Measurements from ENCODE around the gene SIAH2. TPM values are rescaled to one million over a fixed set of nuclear protein-coding genes. Genes with fewer than 3 reads are reported as not detected.

The SIAH2 gene
- total RNA-seq, 4 donors from 2014 or later = 17.8 to 29.0 (median 20.4) TPM

DNA sequence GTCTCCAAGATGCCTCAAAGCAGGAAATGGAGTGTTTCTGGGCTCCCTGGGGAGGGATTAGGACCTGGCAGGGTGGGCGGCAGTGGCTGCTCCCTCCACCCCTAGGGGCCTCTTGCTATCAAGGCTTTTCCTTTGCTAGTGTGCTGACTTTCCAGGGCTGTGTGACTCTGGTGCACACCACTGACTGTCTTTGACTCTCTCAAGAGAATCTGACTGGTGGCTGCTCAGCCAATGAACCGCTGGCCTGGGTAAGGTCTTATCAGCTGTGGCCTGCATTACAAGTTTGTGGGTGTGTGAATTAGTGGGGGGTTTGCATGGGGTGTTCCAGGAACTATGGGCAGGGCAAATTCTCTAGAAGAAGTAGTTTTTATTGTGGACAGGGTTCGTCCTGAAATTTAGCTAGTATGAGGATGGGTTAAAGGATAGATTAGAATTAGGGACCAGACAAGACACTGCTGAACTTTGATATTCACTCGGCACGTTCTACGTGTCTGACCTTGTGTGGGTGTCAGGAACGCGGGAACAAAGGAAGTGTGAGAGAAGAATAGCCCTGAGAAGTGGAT lies 29.5 kb downstream of the SIAH2 start:
- H3K27ac ChIP-seq = no peak overlapping the region
- intact Hi-C loops (cut with DNase I) = no loop called here
- TF ChIP-seq, protein P1, sequence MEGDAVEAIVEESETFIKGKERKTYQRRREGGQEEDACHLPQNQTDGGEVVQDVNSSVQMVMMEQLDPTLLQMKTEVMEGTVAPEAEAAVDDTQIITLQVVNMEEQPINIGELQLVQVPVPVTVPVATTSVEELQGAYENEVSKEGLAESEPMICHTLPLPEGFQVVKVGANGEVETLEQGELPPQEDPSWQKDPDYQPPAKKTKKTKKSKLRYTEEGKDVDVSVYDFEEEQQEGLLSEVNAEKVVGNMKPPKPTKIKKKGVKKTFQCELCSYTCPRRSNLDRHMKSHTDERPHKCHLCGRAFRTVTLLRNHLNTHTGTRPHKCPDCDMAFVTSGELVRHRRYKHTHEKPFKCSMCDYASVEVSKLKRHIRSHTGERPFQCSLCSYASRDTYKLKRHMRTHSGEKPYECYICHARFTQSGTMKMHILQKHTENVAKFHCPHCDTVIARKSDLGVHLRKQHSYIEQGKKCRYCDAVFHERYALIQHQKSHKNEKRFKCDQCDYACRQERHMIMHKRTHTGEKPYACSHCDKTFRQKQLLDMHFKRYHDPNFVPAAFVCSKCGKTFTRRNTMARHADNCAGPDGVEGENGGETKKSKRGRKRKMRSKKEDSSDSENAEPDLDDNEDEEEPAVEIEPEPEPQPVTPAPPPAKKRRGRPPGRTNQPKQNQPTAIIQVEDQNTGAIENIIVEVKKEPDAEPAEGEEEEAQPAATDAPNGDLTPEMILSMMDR (IDR thresholded peaks at IDR 0.05) = no peak
- TF ChIP-seq POLR2A (IDR thresholded peaks at IDR 0.05) = no peak

GRCh38 chr3:150729682-150730360 lies 33.1 kb downstream of the SIAH2 start:
- TF ChIP-seq, protein P1 (IDR thresholded peaks at IDR 0.05) = no peak
- TF ChIP-seq POLR2A (IDR thresholded peaks at IDR 0.05) = no peak
- intact Hi-C loops (cut with DNase I) = loop anchor here (5.0 to 10.0 kb wide), 2 partner anchors 55 to 417 kb away; no protein-coding TSS in a partner anchor
- no peak overlapping the region for H3K4me3 ChIP-seq (replicated peaks in 1 of 3)
- H3K4me1 ChIP-seq = no peaks in the 10 kb centered on the region
- H3K9me3 ChIP-seq = no peaks in the 10 kb centered on the region
- WGBS, 2 donors = 94 to 96% methylated on average over 9 of the region's 9 CpGs
- no peak overlapping the region for H3K27ac ChIP-seq
- H3K36me3 ChIP-seq = no peaks in the 10 kb centered on the region
- H3K27me3 ChIP-seq = no peaks in the 10 kb centered on the region
- no peak for DNase-seq

More for the DNA sequence above, 29.5 kb downstream of the SIAH2 start:
- H3K27me3 ChIP-seq = no peaks in the 10 kb centered on the region
- no peaks in the 10 kb centered on the region for H3K9me3 ChIP-seq
- DNase-seq = no peak
- WGBS, 2 donors = 65 to 76% methylated on average over 8 of the region's 8 CpGs
- no peak overlapping the region for H3K4me3 ChIP-seq (replicated peaks in 1 of 3)
- peaks cover 0 to 5% of the 10 kb centered on the region in 2 donors for H3K4me1 ChIP-seq
- no peaks in the 10 kb centered on the region for H3K36me3 ChIP-seq

DNA sequence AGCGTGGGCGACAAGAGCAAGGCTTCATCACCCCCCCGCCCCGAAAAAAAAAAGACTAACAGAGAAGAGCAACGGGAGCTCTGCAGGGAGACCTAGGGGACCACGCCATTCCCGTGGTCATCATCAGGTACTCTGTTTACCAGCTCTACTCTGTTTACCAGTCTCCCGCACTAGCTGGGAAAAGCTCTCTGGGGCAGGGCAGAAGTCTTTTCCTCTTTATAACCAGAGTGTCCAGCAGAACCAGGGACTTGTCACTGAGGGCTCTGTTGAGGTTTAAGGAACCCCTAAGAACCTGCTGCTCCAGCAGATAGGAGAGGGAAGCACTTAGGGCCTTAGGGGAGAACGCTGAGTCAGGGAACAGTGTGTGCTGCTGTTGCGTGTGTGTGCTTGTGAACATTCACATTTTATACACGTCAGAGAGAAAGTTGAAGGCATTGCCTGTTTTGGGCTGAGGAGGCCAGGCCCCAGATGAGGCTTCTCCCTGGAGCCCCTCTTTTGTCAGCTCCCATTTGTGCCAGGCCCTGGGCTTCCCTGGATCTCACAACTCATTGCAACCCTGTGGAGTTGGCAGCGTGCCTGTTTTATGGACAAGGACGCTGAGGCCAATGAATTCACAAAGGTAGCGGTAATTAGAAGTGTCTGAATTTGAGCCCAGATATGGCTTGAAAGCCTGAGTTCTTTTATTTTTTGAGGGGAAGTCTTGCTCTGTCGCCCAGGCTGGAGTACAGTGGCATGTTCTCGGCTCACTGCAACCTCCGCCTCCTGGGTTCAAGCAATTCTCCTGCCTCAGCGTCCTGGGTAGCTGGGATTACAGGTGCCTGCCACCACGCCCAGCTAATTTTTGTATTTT lies 35.1 kb downstream of the SIAH2 start:
- TF ChIP-seq POLR2A (IDR thresholded peaks at IDR 0.05) = no peak
- TF ChIP-seq, protein P1 (IDR thresholded peaks at IDR 0.05) = no peak
- WGBS, 2 donors = 82 to 88% methylated on average over 19 of the region's 19 CpGs
- no peaks in the 10 kb centered on the region for H3K27me3 ChIP-seq
- no peaks in the 10 kb centered on the region for H3K4me1 ChIP-seq
- H3K9me3 ChIP-seq = no peaks in the 10 kb centered on the region
- H3K27ac ChIP-seq = no peak overlapping the region
- intact Hi-C loops (cut with DNase I) = loop anchor here (5.0 to 10.0 kb wide), 2 partner anchors 57 to 419 kb away; no protein-coding TSS in a partner anchor
- no peaks in the 10 kb centered on the region for H3K36me3 ChIP-seq
- DNase-seq = no peak
- H3K4me3 ChIP-seq (replicated peaks in 1 of 3) = no peak overlapping the region

- Histone ChIP-seq H3K36me3 (no peaks in the 10 kb centered on the region), H3K4me3 (replicated peaks in 1 of 3) (no peak overlapping the region), H3K9me3 (no peaks in the 10 kb centered on the region), H3K27ac (no peak overlapping the region), H3K27me3 (no peaks in the 10 kb centered on the region), H3K4me1 (peaks cover 0 to 4% of the 10 kb centered on the region in 2 donors)
- DNase-seq = no peak
- intact Hi-C loops (cut with DNase I) = loop anchor here (5.0 to 10.0 kb wide), 2 partner anchors 59 to 422 kb away; no protein-coding TSS in a partner anchor
- 87 to 91% methylated on average over 7 of the region's 7 CpGs for WGBS, 2 donors
- TF ChIP-seq POLR2A (IDR thresholded peaks at IDR 0.05) = no peak
- TF ChIP-seq, protein P1 (IDR thresholded peaks at IDR 0.05) = no peak
Observed at GRCh38 chr3:150725548-150725947, 37.4 kb downstream of the SIAH2 start.

All from thyroid gland (tissue), 4 donors.